ENCODE measurements around the gene TTC7B. TPM values are rescaled to one million over a fixed set of nuclear protein-coding genes. Genes with fewer than 3 reads are reported as not detected.
"Not testable (repeated sequence)": the region's sequence is repeated elsewhere in the genome, so short reads cannot be mapped to it uniquely, and the experiment has no call there.

TTC7B gene
- total RNA-seq, 1 donor from 2014 or later: 6.1 TPM

DNA sequence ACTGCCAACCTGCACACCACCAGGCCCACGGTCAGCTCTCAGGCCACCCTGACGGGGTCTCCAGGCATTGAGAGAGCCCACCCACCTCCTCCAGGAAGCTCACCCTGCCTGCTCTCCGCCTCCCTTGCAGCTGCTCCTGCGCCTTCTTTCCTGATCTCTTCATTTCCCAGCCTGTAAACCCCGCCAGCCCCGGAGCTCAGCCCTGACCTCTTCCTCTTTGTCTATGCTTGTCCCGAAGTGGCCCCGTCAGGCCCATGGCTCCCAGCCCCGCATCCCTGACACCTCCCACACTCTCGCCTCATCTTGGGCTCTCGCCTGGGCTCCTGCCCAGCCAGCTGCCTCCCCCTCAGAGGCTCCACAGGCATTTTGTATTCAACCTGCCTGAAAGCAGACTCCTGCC lies 280.1 kb downstream of the TTC7B start:
- Mint-ChIP-seq H3K9me3 (no peaks in the 10 kb centered on the region), H3K27ac (no peak overlapping the region), H3K4me3 (ENCODE audit: low read depth) (no peak overlapping the region), H3K4me1 (ENCODE audit: low read depth) (peaks cover 6% of the 10 kb centered on the region), H3K27me3 (ENCODE audit: low read depth) (no peaks in the 10 kb centered on the region), H3K36me3 (ENCODE audit: low read depth) (no peaks in the 10 kb centered on the region)
- intact Hi-C loops (cut with micrococcal nuclease): no loop called here
- DNase-seq (ENCODE audit: low spot score): no peak

DNA sequence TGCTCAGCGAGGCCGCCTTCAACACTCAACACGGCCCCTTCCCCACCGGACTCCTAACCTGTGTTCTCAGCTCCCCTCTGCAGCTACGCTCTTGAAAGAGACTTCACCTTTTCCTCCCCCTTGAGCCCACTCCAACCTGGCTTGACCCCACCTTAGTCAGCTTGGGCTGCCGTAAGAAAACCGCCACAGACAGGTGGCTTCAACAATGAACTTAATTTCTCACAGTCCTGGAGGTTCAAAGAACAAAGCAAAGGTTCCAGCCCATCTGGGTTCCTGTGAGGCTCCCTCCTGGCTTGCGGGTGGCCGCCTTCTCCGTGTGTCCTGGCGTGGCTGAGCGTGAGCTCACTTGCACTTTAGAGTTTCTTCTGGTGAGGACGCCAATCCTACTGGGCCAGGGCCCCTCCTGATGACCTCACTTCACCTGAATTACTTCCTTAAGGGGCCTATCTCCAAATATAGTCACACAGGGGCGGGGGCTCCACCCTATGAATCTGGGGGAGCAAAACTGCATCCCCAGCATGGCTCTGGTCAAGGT lies 280.6 kb downstream of the TTC7B start:
- no peaks in the 10 kb centered on the region for H3K27me3 Mint-ChIP-seq (ENCODE audit: low read depth)
- intact Hi-C loops (cut with micrococcal nuclease): no loop called here
- no peaks in the 10 kb centered on the region for H3K36me3 Mint-ChIP-seq (ENCODE audit: low read depth)
- H3K9me3 Mint-ChIP-seq: no peaks in the 10 kb centered on the region
- DNase-seq (ENCODE audit: low spot score): no peak
- H3K4me1 Mint-ChIP-seq (ENCODE audit: low read depth): peaks cover 6% of the 10 kb centered on the region
- H3K4me3 Mint-ChIP-seq (ENCODE audit: low read depth): no peak overlapping the region
- no peak overlapping the region for H3K27ac Mint-ChIP-seq

DNA sequence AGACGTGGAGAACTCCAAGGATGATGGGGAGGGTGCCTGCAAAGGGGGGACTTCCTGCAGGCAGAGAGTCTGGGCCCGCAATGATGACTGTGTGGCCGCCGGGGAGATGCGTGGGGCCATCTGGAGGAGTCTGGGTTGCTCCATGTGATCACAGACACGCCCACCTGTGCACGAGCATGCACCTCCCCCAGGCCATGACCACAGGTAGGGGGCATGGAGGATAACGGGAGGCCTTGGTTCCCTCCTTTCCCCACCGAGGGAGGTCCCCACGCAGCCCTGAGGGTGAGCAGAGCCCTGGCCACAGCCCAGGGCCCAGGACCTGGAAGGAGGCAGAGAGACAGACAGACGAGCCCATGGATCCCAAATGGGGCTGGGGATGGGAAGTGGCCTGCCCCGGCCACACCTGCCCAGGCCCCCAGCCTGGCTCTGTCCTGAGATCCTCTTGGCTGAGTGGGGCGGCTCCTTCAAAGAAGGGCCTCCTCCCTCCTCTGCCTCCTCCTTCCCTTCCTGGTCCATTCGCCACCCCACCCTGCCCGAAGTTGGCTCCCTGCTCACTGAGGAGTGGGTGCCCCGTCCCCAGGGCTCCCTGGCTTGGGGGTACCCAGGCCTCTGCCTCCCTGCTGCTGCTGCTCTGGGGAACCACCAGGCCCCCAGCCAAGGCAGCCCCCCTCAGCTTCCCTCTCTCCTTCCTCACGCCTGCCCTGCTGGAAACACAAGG lies 281.2 kb downstream of the TTC7B start:
- H3K4me1 Mint-ChIP-seq (ENCODE audit: low read depth): peaks cover 6% of the 10 kb centered on the region
- H3K36me3 Mint-ChIP-seq (ENCODE audit: low read depth): no peaks in the 10 kb centered on the region
- intact Hi-C loops (cut with micrococcal nuclease): no loop called here
- H3K4me3 Mint-ChIP-seq (ENCODE audit: low read depth): no peak overlapping the region
- H3K27ac Mint-ChIP-seq: no peak overlapping the region
- H3K9me3 Mint-ChIP-seq: no peaks in the 10 kb centered on the region
- no peaks in the 10 kb centered on the region for H3K27me3 Mint-ChIP-seq (ENCODE audit: low read depth)
- DNase-seq (ENCODE audit: low spot score): no peak

DNA sequence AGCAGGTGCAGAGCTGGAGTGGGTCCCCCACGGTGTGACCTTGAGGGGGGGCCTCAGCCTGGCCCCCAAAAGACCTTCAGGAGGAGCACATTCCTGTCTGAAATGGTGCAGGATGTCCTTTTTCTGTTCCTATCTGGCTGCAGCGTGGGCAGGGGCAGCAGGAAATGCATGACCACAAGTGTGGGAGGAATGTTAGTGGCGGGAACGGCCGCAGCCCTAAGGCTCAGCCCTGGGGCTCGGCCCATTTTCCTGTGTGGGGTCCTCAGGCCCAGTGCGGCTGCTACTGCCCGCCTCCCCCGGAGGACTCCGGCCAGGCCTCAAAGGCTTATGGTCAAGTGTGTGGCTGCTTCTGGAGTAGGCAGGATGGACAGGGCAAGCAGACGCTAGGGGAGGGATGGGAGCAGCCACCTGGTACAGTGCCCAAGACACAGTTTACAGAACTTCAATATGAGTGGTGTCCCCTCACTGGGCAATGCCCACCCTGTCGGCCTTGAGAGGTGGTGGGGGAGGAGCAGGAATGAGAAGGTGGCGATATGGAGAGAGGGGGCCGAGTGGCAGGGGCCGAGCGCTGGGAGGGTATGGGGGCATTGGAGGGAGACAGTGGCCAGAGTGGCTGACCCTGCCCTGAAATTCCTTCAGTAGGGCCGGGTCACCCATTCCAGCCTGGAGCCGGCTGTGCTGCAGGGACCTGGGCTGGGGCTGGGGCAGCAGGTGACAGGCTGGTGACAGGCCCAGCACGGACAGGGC lies 282.0 kb downstream of the TTC7B start:
- Mint-ChIP-seq H3K9me3 (no peaks in the 10 kb centered on the region), H3K27me3 (ENCODE audit: low read depth) (no peaks in the 10 kb centered on the region), H3K4me1 (ENCODE audit: low read depth) (peaks cover 6% of the 10 kb centered on the region), H3K4me3 (ENCODE audit: low read depth) (no peak overlapping the region), H3K36me3 (ENCODE audit: low read depth) (no peaks in the 10 kb centered on the region), H3K27ac (no peak overlapping the region)
- no peak for DNase-seq (ENCODE audit: low spot score)
- intact Hi-C loops (cut with micrococcal nuclease): no loop called here

DNA sequence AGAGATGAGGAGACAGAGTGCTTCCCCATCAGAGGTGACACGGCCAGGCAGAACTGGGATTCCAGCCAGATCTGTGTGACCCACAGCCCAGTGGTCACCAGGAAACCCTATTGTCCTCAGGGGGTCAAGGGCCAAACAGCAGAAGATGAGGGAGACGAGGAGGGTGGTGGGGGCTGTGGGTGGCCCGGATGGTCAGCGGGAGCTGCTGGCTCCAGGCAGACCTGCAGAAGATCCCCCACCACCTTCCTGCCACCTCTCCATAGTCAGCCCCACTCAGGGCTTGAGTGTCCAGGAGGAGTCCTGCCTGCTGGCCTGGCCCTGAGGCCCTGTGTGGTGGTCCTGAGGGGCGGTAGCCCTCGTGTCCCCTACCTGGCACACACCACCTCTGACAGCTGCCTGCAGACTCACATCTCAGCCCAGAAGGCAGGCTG lies 282.6 kb downstream of the TTC7B start:
- no peak for DNase-seq (ENCODE audit: low spot score)
- intact Hi-C loops (cut with micrococcal nuclease): no loop called here
- H3K4me3 Mint-ChIP-seq (ENCODE audit: low read depth): no peak overlapping the region
- no peak overlapping the region for H3K27ac Mint-ChIP-seq
- H3K36me3 Mint-ChIP-seq (ENCODE audit: low read depth): no peaks in the 10 kb centered on the region
- peaks cover 6% of the 10 kb centered on the region for H3K4me1 Mint-ChIP-seq (ENCODE audit: low read depth)
- peaks cover 5% of the 10 kb centered on the region for H3K9me3 Mint-ChIP-seq
- H3K27me3 Mint-ChIP-seq (ENCODE audit: low read depth): no peaks in the 10 kb centered on the region

DNA sequence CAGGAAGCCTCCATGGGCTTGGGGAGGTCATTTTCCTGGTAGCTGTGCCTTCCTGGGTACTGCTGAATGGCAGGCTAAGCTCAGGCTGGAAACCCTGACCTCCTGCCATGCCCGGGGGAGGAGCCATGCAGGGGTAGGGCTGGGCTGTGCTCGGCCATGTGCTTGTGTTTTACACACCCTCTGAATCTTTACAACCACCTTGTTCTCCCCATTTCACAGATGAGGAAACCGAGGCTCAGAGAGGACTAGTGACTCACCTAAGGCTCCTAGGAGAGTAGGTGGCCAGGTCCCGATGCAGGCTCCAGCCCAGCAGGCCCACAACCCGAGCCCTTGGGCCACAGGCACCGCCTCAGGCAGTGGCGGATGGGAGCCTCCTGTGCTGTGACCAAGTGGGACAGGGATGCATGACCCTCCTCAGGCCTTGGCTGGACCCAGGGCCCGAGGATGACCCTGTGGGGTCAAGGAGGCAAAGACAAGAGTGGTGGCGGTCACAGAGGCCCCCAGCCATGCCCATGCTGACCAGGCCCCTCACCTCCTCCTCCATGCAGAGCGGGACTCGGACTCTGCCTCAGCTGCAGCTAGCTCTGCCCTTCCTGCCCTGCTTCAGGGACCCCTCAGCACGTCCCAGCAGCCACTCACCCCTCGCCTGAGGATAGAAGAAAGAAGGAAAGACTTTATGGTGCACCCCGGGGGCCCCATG lies 283.3 kb downstream of the TTC7B start:
- Mint-ChIP-seq H3K9me3 (peaks cover 9% of the 10 kb centered on the region), H3K36me3 (ENCODE audit: low read depth) (no peaks in the 10 kb centered on the region)
- intact Hi-C loops (cut with micrococcal nuclease): no loop called here

DNA sequence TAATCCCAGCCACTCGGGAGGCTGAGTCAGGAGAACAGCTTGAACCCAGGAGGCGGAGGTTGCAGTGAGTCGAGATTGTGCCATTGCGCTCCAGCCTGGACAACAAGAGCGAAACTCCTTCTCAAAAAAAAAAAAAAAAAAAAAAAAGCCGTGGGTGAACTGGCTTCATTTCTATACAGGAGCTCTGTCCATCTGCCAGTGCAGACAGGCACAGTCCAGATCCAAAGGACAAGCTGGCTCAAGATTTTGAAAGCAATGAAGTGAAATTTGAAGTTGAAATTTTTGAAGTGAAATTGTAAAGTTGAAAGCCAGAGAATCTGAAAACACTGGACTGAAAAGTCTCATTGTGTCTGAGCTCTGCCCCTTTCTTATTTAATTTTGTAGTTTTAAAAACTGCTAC lies 284.7 kb downstream of the TTC7B start:
- Mint-ChIP-seq H3K27ac (no peak overlapping the region), H3K4me1 (ENCODE audit: low read depth) (peaks cover 6% of the 10 kb centered on the region), H3K36me3 (ENCODE audit: low read depth) (no peaks in the 10 kb centered on the region), H3K9me3 (peaks cover 19% of the 10 kb centered on the region), H3K4me3 (ENCODE audit: low read depth) (no peak overlapping the region), H3K27me3 (ENCODE audit: low read depth) (no peaks in the 10 kb centered on the region)
- intact Hi-C loops (cut with micrococcal nuclease): no loop called here
- DNase-seq (ENCODE audit: low spot score): no peak

More for the DNA sequence above, 283.3 kb downstream of the TTC7B start:
- H3K4me3 Mint-ChIP-seq (ENCODE audit: low read depth): no peak overlapping the region
- H3K27ac Mint-ChIP-seq: no peak overlapping the region
- no peaks in the 10 kb centered on the region for H3K27me3 Mint-ChIP-seq (ENCODE audit: low read depth)
- DNase-seq (ENCODE audit: low spot score): no peak
- peaks cover 6% of the 10 kb centered on the region for H3K4me1 Mint-ChIP-seq (ENCODE audit: low read depth)

DNA sequence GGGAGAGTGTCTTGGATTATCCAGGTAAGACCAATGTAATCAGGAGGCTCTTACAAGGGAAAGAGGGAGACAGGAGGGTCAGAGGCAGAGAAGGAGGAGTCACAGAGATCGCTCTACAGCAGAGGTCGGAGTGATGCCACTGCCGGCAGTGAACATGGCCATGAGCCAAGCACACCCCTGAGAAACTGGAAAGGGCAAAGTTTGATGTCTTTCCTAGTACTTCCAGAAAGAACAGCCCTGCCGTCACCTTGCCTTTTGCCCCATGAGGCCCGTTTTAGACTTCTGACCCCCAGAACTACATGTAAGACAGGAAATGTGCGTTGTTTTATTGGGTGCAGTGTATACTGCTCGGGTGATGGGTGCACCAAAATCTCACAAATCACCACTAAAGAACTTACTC lies 285.7 kb downstream of the TTC7B start:
- peaks cover 6% of the 10 kb centered on the region for H3K4me1 Mint-ChIP-seq (ENCODE audit: low read depth)
- H3K27ac Mint-ChIP-seq: no peak overlapping the region
- intact Hi-C loops (cut with micrococcal nuclease): no loop called here
- H3K27me3 Mint-ChIP-seq (ENCODE audit: low read depth): no peaks in the 10 kb centered on the region
- DNase-seq (ENCODE audit: low spot score): no peak
- H3K9me3 Mint-ChIP-seq: peaks cover 25% of the 10 kb centered on the region
- H3K4me3 Mint-ChIP-seq (ENCODE audit: low read depth): no peak overlapping the region
- H3K36me3 Mint-ChIP-seq (ENCODE audit: low read depth): no peaks in the 10 kb centered on the region

DNA sequence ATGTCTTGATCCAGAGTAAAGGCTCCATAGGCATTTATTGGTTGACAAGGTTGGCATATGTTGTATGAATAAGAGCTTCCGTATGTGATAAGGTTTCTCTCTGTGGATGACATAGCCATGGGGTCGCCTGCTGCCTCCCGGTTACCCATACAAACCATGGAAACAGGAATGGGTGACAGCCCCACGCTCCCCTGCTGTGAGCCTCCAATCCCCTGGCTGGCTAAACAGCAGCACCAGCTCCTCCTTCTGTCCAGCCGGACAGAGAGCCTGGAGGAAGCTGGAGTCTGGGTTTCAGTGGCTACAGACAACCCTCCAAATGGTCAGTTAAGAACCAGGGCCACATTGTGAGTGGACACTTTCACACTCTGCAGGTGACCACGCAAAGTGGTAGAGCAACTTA lies 288.3 kb downstream of the TTC7B start:
- Mint-ChIP-seq H3K4me3 (ENCODE audit: low read depth) (no peak overlapping the region), H3K4me1 (ENCODE audit: low read depth) (no peaks in the 10 kb centered on the region), H3K9me3 (peaks cover 25% of the 10 kb centered on the region), H3K27ac (no peak overlapping the region), H3K27me3 (ENCODE audit: low read depth) (no peaks in the 10 kb centered on the region), H3K36me3 (ENCODE audit: low read depth) (no peaks in the 10 kb centered on the region)
- intact Hi-C loops (cut with micrococcal nuclease): no loop called here
- no peak for DNase-seq (ENCODE audit: low spot score)

DNA sequence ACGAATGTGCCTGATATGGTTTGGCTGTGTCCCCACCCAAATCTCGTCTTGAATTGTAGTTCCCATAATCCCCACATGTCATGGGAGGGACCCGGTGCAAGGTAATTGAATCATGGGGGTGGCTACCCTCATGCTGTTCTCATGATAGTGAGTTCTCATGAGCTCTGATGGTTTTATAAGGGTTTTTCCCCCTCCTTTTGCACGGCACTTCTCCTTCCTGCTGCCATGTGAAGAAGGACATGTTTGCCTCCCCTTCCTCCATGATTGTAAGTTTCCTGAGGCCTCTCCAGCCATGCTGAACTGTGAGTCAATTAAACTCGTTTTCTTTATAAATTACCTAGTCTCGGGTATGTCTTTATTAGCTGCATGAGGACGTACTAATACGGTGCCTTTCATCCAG lies 289.7 kb downstream of the TTC7B start:
- DNase-seq (ENCODE audit: low spot score); intact Hi-C loops (cut with micrococcal nuclease); H3K27ac Mint-ChIP-seq; H3K4me1 Mint-ChIP-seq (ENCODE audit: low read depth); H3K4me3 Mint-ChIP-seq (ENCODE audit: low read depth); H3K36me3 Mint-ChIP-seq (ENCODE audit: low read depth); H3K27me3 Mint-ChIP-seq (ENCODE audit: low read depth): not testable (repeated sequence)
- H3K9me3 Mint-ChIP-seq: peaks cover 25% of the 10 kb centered on the region

DNA sequence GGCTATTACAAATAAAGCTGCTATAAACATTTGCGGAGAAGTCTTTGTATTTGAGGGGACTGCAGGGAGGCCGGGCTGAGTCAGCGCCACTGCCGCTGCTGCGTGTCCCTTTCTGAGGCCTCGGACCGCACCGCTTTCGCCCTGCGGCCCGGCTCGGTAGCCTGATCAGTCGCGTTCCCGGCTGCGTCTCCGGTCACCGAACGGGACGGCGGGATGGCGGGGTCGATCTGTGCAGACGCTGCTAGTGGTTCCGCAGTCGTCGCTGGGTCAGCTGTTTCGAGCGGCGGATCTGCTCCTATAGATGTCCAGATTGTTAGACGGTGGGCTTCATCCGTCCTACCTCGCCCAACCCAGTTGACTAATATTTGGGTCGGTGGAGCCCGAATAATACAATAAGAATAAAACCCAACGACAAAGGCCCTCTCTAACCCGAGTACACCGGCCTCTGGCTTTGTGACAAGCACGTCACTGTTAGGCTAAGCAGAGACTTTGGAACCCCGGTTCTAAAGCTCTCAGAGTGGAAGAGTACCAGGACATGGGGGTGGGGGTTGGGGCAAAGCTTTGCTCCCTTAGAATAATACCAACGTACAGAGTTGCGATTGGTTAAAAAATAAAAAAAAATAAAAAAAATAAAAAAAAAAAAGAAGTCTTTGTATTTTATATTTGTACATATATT lies 290.7 kb downstream of the TTC7B start:
- H3K27me3 Mint-ChIP-seq (ENCODE audit: low read depth); H3K4me1 Mint-ChIP-seq (ENCODE audit: low read depth); intact Hi-C loops (cut with micrococcal nuclease); H3K36me3 Mint-ChIP-seq (ENCODE audit: low read depth); H3K4me3 Mint-ChIP-seq (ENCODE audit: low read depth); DNase-seq (ENCODE audit: low spot score); H3K27ac Mint-ChIP-seq: not testable (repeated sequence)
- H3K9me3 Mint-ChIP-seq: peaks cover 25% of the 10 kb centered on the region

DNA sequence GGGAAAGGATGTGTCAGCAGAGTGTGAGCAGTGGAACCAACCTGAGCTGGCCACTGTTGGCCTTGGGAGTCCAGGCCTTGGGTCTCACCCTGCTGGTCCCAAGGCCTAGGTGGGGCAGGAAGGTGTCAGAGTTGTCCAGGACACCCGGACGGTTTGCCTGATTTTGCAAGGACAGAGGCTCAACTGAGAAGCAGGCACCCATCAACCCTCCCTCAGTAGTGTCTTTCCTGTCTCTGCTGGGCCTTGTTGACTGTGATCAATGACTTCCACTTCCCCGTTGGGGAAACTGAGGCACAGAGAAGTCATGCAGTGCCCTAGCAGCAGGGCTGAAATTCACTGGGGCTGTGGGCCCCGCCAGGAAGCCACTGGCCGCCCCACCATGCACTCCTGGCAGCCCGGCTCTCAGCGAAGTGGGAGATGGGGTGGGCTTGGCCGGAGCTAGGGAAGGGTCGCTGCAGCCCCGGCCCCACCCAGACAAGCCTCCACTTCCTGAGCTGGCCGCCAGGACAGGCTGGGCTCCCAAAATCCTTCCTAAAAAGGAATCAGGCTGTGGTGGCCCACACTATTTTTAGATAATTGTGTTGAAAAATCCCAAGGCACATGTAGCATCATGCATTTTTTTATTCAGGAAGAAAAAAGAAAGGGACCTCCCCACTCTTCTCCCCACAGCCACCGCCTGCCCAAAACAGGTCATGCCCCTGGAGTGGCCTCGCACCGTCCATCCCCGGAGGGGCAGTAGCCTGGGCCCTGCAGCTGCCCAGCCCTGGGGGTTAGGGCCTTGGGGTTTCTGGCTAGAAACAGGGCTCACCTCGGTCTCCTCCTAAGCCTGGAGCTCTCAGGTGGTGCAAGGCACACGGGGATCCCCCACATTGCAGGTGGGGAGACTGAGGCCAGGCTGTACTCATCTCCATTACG lies 292.0 kb downstream of the TTC7B start:
- Mint-ChIP-seq H3K27ac (no peak overlapping the region), H3K36me3 (ENCODE audit: low read depth) (no peaks in the 10 kb centered on the region), H3K4me3 (ENCODE audit: low read depth) (no peak overlapping the region), H3K9me3 (peaks cover 25% of the 10 kb centered on the region), H3K27me3 (ENCODE audit: low read depth) (no peaks in the 10 kb centered on the region), H3K4me1 (ENCODE audit: low read depth) (no peaks in the 10 kb centered on the region)
- intact Hi-C loops (cut with micrococcal nuclease): no loop called here
- no peak for DNase-seq (ENCODE audit: low spot score)
